PC-9 (cell line): ENCODE data around the gene GNL3.

Source experiments
- EZH2 ChIP-seq: fragments of 200-600 bp; sonication (generic); IDR thresholded peaks from 2 replicates; pipeline ENCODE4 v1.8.0; 2017; ENCODE audit warnings: antibody characterized with exemption, low read depth
- TF ChIP-seq, protein P1 (sequence below): fragments of 200-600 bp; sonication (generic); conservative IDR thresholded peaks from 2 replicates; pipeline ENCODE4 v1.6.1; 2017; ENCODE audit warnings: mixed run types, antibody characterized with exemption, mild to moderate bottlenecking, moderate library complexity

DNA sequence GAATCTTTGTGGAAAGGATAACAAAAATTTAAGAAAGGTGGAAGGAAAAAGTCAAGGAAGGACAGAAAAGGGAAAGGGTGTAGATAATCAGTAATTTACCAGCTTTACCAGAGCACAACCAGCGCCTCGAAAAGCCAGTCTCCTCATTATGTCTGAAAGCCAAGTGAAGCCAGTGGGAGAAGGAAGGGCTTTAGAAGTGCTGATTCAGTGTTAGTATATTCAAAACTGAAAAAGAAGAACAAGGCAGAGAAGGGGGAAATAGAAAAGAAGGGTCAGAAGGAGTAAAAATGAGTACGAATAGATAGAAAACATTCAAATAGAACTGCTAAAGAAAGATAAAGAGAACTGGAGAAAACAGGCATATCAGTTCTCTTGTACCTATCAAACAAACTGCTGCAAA, 4.2 kb upstream of the GNL3 start:
- TF ChIP-seq, protein P1, sequence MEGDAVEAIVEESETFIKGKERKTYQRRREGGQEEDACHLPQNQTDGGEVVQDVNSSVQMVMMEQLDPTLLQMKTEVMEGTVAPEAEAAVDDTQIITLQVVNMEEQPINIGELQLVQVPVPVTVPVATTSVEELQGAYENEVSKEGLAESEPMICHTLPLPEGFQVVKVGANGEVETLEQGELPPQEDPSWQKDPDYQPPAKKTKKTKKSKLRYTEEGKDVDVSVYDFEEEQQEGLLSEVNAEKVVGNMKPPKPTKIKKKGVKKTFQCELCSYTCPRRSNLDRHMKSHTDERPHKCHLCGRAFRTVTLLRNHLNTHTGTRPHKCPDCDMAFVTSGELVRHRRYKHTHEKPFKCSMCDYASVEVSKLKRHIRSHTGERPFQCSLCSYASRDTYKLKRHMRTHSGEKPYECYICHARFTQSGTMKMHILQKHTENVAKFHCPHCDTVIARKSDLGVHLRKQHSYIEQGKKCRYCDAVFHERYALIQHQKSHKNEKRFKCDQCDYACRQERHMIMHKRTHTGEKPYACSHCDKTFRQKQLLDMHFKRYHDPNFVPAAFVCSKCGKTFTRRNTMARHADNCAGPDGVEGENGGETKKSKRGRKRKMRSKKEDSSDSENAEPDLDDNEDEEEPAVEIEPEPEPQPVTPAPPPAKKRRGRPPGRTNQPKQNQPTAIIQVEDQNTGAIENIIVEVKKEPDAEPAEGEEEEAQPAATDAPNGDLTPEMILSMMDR = no peak
- no peak for TF ChIP-seq EZH2
